DND-41 (cell line): ENCODE measurements around the gene ETDA.
"Not testable (repeated sequence)": the region's sequence is repeated elsewhere in the genome, so short reads cannot be mapped to it uniquely, and the experiment has no call there.

Source experiments
- CTCF ChIP-seq: IDR thresholded peaks from 2 replicates; pipeline ENCODE4 v1.5.1; 2012; ENCODE audit warnings: borderline replicate concordance, low read length, moderate library complexity, mild to moderate bottlenecking; ENCODE audit not compliant: poor library complexity, severe bottlenecking; ENCODE audit errors: extremely low read depth
- EZH2 ChIP-seq: IDR thresholded peaks from 3 replicates; pipeline ENCODE4 v1.6.1; 2012; ENCODE audit warnings: borderline replicate concordance, low read depth, mild to moderate bottlenecking, moderate library complexity, low read length, inconsistent platforms; ENCODE audit not compliant: severe bottlenecking

- not testable (repeated sequence) for TF ChIP-seq EZH2, CTCF
Measured at GRCh38 chrX:135245989-135246388, 5.9 kb upstream of the ETDA start.
